Measurements from ENCODE around the gene ENTREP1.

Gene ENTREP1

DNA sequence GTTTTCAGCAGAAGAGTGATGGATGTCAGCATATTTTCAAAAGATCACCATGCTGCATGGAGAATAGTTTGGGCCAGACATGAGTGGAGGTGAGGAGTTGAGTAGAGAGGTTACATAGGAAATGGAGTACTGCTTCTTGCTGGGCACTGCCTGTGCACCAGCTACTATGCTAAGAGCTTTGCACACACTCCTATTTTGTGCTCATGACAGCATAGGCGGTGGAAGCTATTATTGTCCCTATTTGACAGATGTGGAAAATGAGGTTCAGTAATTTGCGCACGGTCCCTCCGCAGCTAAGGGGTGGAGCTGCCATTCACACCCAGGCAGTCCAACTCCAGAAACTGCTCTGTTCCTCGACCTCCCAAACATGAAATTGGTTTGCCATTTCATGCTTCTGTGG, 67.8 kb downstream of the ENTREP1 start:
- DNase-seq (ENCODE audit: low read depth): no peak
- H3K4me3 ChIP-seq (ENCODE audit: low read depth, low read length): no peak overlapping the region
- TF ChIP-seq MYC (IDR thresholded peaks at IDR 0.05; ENCODE audit: low read depth, low read length) (no peak), POLR2A (IDR thresholded peaks at IDR 0.05; ENCODE audit: extremely low read depth, insufficient read length) (no peak)
- TF ChIP-seq, protein P1, sequence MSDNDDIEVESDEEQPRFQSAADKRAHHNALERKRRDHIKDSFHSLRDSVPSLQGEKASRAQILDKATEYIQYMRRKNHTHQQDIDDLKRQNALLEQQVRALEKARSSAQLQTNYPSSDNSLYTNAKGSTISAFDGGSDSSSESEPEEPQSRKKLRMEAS (IDR thresholded peaks at IDR 0.05; ENCODE audit: low read depth, low read length): no peak
- TF ChIP-seq, protein P2, sequence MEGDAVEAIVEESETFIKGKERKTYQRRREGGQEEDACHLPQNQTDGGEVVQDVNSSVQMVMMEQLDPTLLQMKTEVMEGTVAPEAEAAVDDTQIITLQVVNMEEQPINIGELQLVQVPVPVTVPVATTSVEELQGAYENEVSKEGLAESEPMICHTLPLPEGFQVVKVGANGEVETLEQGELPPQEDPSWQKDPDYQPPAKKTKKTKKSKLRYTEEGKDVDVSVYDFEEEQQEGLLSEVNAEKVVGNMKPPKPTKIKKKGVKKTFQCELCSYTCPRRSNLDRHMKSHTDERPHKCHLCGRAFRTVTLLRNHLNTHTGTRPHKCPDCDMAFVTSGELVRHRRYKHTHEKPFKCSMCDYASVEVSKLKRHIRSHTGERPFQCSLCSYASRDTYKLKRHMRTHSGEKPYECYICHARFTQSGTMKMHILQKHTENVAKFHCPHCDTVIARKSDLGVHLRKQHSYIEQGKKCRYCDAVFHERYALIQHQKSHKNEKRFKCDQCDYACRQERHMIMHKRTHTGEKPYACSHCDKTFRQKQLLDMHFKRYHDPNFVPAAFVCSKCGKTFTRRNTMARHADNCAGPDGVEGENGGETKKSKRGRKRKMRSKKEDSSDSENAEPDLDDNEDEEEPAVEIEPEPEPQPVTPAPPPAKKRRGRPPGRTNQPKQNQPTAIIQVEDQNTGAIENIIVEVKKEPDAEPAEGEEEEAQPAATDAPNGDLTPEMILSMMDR (IDR thresholded peaks at IDR 0.05; ENCODE audit: low read depth, low read length): no peak

DNA sequence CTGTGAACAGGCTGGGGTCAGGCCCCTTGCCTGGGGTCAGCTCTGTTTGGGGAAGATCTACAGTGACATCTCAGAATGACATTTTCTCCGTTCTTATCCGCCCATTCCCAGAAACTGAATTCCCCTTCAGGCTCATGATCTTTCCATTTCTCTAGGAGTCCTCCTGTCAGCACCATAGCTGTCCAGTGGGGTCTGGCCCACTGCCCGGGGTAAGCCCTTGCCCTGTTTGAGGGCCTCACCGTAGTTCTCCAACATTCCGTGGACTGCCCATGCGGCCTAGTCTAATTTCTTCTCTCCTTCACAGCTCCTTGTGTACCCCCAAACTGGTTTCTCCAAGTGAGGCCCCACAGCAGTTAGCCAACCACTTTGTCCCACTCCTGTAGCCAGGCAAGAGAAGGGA, 68.4 kb downstream of the ENTREP1 start:
- H3K4me3 ChIP-seq (ENCODE audit: low read depth, low read length): no peak overlapping the region
- TF ChIP-seq, protein P2 (IDR thresholded peaks at IDR 0.05; ENCODE audit: low read depth, low read length): no peak
- TF ChIP-seq, protein P1 (IDR thresholded peaks at IDR 0.05; ENCODE audit: low read depth, low read length): no peak
- TF ChIP-seq POLR2A (IDR thresholded peaks at IDR 0.05; ENCODE audit: extremely low read depth, insufficient read length): no peak
- TF ChIP-seq MYC (IDR thresholded peaks at IDR 0.05; ENCODE audit: low read depth, low read length): no peak
- DNase-seq (ENCODE audit: low read depth): no peak

DNA sequence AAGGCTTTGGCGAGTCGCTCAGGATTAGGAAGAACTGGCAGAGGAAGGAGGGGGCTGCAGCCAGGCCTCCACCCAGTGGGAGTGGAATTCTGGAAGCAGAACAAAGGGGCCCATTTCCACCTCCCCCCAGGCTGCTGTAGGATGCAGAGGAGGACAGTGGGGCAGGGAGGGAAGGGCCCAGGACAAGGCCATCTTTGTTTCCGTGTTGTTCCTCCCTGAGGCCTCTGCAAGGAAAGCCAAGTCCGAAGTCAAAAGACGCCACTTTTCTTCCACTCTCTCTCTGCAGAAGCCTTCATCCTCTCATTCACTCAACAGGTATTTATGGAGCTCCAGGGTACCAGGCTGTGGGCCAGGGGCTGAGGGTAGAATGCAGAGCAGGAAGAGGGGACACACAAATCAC, 70.7 kb downstream of the ENTREP1 start:
- no peak for DNase-seq (ENCODE audit: low read depth)
- no peak overlapping the region for H3K4me3 ChIP-seq (ENCODE audit: low read depth, low read length)
- TF ChIP-seq, protein P1 (IDR thresholded peaks at IDR 0.05; ENCODE audit: low read depth, low read length): no peak
- no peak for TF ChIP-seq POLR2A (IDR thresholded peaks at IDR 0.05; ENCODE audit: extremely low read depth, insufficient read length)
- TF ChIP-seq, protein P2 (IDR thresholded peaks at IDR 0.05; ENCODE audit: low read depth, low read length): no peak
- TF ChIP-seq MYC (IDR thresholded peaks at IDR 0.05; ENCODE audit: low read depth, low read length): no peak

DNA sequence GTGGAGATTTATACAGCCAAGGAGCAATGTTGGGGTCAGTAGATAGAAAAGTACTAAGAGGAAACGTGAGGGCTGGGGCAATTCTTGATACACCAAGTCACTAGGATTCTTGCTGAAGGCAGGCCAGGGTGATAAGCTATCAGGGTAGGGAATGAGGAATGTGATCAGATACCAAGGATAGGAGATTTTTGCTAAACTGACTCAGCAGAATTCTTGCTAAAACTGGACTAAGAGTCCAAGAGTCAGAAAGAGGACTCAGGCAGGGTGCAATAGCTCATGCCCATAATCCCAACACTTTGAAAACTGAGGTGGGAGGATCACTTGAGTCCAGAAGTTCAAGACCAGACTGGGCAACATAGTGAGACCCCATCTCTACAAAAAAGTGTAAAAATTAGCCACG, 71.7 kb downstream of the ENTREP1 start:
- no peak overlapping the region for H3K4me3 ChIP-seq (ENCODE audit: low read depth, low read length)
- no peak for DNase-seq (ENCODE audit: low read depth)
- TF ChIP-seq POLR2A (IDR thresholded peaks at IDR 0.05; ENCODE audit: extremely low read depth, insufficient read length) (no peak), MYC (IDR thresholded peaks at IDR 0.05; ENCODE audit: low read depth, low read length) (no peak)
- TF ChIP-seq, protein P1 (IDR thresholded peaks at IDR 0.05; ENCODE audit: low read depth, low read length): no peak
- TF ChIP-seq, protein P2 (IDR thresholded peaks at IDR 0.05; ENCODE audit: low read depth, low read length): no peak

DNA sequence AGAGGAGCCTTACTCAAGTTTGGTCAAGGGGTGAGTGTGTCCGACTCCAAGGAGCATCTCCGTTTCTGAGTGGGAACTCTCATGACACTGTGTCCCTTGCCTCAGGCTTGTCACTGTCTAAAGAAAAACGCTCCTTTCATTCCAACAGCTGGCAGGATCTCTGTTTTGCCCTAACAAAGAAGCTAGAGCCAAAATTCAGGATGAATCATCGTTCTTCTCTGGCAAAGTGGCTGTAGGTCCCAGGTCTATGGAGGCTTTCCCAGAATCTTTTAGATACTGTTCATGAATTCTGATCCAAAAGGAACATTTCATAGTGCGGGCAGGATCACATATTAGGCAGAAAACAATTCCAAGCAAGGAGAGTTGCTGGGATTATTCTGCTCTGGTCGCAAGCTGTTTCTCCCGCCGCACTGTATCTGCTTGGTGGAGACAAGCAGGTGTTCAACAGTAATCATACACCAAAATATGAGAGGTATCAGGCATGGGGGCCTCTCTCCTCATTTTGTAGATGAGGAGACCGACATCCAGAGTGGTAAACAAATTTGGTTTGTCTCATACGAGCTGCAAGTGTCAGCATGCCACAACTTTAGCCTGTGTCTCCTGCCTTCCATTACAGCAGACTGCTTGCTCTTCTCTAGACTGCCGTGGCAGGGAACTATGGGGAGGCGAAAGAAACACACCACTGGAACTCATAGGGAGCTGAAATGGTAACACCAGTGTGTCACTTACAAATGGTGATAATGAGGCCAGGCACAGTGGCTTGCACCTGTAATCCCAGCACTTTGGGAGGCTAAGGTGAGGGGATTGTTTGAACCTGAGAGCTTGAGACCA, 72.6 kb downstream of the ENTREP1 start:
- H3K4me3 ChIP-seq (ENCODE audit: low read depth, low read length): no peak overlapping the region
- TF ChIP-seq, protein P2 (IDR thresholded peaks at IDR 0.05; ENCODE audit: low read depth, low read length): no peak
- TF ChIP-seq MYC (IDR thresholded peaks at IDR 0.05; ENCODE audit: low read depth, low read length) (no peak), POLR2A (IDR thresholded peaks at IDR 0.05; ENCODE audit: extremely low read depth, insufficient read length) (no peak)
- TF ChIP-seq, protein P1 (IDR thresholded peaks at IDR 0.05; ENCODE audit: low read depth, low read length): no peak
- DNase-seq (ENCODE audit: low read depth): no peak
